Stimulated activated CD8-positive, alpha-beta memory T cell treated with anti-CD3 and anti-CD28 coated beads, Interleukin-7, amount 100 ng/mL, for 1 hour (primary cell): ENCODE data around the gene FALEC.
"Not testable (repeated sequence)": the region's sequence is repeated elsewhere in the genome, so short reads cannot be mapped to it uniquely, and the experiment has no call there.

ENCODE experiments used
- DNase-seq, 2 donors: peaks; one replicate each; pipeline ENCODE4 v3.0.0-alpha.2; 2020; ENCODE audit warnings: low read depth in 2 of 2

FALEC gene

DNA sequence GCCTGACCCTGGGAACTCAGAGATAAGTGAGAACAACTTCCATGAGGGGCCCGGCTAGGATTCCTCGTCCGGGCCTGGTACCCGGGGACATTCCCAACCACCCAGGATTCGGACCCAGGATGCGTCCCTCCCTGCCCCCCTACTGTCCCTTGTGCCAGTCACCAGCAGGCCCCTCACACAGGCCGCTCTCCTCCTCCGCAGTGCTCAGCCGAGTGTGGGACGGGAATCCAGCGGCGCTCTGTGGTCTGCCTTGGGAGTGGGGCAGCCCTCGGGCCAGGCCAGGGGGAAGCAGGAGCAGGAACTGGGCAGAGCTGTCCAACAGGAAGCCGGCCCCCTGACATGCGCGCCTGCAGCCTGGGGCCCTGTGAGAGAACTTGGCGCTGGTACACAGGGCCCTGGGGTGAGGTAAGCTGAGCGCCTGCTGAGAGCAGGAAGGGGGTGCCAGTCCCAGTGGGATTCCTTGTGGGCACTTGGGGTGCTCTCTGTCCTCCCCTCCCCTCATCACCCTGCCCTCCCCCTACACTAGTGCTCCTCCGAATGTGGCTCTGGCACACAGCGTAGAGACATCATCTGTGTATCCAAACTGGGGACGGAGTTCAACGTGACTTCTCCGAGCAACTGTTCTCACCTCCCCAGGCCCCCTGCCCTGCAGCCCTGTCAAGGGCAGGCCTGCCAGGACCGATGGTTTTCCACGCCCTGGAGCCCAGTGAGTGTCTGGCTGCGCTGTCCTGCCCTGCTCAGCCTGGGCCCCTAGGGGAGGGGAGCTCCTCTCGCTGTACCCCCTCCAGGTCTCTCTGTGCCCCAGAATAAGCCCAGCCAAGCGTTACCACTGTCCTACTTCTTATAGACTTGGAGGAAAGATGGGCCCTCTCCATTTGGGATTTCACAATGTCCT, 43.5 kb downstream of the FALEC start:
- DNase-seq = no peak

DNA sequence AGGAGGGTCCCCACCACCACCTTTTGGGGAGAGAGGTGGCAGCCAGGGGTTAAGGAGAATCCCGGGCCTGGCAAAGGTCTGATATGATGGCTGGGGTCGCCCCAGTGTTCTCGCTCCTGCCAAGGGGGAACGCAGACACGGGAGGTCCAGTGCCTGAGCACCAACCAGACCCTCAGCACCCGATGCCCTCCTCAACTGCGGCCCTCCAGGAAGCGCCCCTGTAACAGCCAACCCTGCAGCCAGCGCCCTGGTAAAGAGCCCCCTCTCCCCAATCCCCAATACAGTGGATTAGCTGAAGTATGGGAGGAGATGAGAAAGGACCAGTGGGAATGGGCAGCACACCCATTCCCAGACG, 44.1 kb downstream of the FALEC start:
- no peak for DNase-seq

- no peak for DNase-seq
Observed at GRCh38 chr1:150560011-150560438, 44.5 kb downstream of the FALEC start.

- peak; percentile 65 for DNase-seq
Observed at GRCh38 chr1:150560576-150561253, 45.2 kb downstream of the FALEC start.

GRCh38 chr1:150561254-150561973, 45.9 kb downstream of the FALEC start:
- no peak for DNase-seq

DNA sequence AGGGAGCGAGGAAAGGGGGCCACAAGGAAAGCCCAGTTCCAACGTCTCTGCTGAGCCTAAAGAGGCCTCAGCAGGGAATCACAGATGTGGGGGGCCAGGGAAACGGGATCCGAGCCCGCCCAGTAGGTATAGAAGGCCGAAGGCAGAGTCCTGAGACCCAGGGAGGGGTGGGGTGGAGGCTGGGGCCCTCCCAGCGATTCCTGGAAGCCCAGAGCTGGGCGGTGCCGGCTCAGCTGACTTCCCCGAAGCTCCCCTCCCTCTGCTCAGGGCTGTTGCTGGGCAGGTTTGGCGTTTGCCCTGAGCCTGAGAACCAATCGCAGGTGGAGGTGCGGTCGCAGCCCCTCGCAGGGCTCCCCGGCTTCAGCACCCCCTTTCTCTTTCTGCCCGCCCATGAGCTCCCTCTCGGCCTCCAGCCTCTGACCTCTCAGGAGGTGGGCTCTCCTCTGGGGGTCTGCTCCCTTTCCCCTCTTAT, 46.5 kb downstream of the FALEC start:
- DNase-seq = peak; percentile 76 to 77

DNA sequence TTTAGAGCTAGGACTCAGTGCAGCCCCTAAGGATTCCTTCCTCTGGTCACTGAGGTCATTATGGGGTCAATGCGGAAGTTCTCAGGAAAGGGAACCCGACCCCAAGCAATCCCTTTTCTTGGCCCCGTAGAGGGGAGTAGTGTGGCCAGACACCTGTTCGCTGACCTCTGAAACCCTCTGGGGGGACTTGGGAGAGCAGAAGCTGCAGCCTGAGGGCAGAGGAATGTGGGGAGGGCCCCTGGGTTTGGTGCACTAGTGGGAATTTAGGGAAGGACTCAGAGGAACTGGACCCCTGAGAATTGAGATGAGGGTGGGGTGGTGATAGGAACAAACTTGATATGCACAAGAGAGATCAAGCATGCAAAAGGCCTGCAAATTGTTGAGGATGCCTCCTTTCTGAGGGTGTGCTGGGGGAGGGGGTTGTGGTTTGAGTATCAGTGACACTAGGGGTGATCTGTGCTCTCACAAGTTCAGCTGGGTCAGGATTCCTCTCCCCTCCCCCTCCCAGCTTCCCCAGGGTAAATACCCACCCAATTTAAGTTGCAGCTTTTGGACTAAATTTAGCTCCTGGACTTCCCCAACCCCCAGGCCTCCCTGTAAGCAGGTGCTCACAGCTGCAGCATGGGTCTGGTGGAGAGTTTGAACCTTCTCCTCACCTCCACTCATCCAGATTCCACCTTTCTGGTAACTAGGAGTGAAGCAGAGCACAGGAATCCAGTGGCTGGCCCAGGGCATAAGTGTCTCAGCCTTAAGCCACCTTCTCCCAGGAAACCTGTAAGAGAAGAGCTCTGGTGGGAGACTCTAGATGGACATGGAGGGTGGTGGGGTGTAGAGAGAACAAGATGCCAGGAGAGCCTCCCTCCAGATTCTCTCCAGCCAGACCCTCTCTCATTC, 47.1 kb downstream of the FALEC start:
- DNase-seq = no peak

- DNase-seq = no peak
Observed at GRCh38 chr1:150563340-150564038, 47.9 kb downstream of the FALEC start.

DNA sequence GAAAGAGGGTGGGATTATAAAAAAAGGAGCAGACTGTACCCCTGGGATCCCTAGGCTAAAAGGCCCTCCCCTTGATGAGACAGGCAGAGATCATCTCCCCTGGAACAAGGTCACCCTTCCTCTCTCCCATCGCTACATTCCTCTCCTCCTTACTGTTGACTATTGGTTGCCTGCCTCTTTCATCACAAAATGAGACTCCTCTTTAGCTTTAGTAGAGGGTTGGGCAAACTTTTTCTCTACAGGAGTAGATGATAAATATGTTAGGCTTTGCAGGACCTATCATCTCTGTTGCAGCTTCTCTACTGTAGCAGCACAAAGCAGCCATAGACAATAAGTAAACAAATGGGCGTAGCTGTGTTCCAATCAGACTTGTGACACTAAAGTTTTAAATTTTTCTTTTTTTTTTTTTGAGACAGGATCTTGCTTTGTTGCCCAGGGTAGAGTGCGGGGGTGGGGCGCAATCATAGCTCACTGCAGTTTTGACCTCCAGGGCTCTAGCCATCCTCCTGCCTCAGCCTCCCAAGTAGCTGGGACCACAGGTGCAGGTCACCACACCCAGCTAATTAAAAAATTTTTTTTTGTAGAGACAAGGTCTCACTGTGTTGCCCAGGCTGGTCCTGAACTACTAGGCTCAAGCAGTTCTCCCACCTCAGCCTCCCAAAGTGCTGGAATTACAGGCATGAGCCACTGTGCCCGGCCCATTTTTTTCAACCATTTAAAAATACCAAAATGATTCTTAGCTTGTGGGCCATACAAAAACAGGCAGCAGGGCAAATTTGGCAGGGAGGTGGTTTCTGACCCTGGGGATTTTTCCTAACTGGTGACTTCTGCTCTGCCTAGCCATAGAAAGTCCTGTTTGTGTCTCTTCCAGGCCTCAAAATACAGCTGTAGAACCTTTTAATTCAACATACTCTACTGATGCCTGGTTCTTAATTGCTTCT, 48.8 kb downstream of the FALEC start:
- DNase-seq = no peak

- not testable (repeated sequence) for DNase-seq
Observed at GRCh38 chr1:150565240-150565991, 49.9 kb downstream of the FALEC start.

DNA sequence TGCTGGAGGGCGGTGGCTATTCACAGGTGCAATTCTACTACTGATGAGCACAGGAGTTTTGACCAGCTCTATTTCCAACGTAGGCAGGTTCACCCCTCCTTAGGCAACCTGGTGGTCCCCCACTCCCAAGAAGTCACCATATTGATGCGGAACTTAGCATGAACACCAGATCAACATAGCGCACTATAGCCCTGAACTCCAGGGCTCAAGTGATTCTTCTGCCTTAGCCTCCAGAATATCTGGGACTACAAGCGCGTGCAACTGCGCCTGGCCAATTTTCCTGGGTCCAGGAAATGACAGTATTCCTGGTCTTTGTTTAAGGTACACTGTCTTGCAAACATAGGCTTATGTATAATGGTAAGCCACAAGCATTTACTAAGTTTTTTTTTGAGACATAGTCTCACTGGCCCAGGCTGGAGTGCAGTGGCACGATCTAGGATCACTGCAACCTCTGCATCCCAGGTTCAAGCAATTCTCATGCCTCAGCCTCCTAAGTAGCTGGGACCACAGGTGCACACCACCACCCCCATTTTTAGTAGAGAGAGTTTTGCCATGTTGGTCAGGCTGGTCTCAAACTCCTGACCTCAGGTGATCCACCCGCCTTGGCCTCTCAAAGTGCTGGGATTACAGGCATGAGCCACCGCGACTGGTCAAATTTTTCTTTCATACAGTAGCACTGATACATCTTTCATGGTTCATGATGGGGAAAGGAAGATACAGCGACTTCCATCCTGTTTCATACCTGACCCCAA, 51.2 kb downstream of the FALEC start:
- DNase-seq = no peak

GRCh38 chr1:150567341-150567716, 51.8 kb downstream of the FALEC start:
- DNase-seq = no peak

GRCh38 chr1:150567717-150568593, 52.4 kb downstream of the FALEC start:
- DNase-seq = no peak

GRCh38 chr1:150568594-150568966, 53.0 kb downstream of the FALEC start:
- DNase-seq = no peak

- no peak for DNase-seq
Observed at GRCh38 chr1:150572918-150573647, 57.5 kb downstream of the FALEC start.

GRCh38 chr1:150573648-150574071, 58.1 kb downstream of the FALEC start:
- DNase-seq = not testable (repeated sequence)
